GM12878 (cell line): ENCODE measurements around the gene SLC4A1. TPM values are rescaled to one million over a fixed set of nuclear protein-coding genes. Genes with fewer than 3 reads are reported as not detected.

Experiments used
- ATAC-seq: fragments of 200-7000 bp; cut with Tn5 transposase; 3 replicates; pipeline ENCODE4 v1.9.1; 2020; ENCODE audit warnings: mild to moderate bottlenecking, moderate library complexity
- BruUV-seq: library from RNA; stranded (reverse); fragments of 400-500 nt; replicated peaks from 2 replicates; lab custom pipeline; 2021; lab: Mats Ljungman, UMichigan
- CTCF ChIA-PET: fragments of 300-600 bp; sonication (Branson Sonifier 250); formaldehyde crosslinking; extraction: SDS; loops from one replicate; lab custom pipeline; 2021; ENCODE audit warnings: inconsistent platforms; lab: Yijun Ruan, JAX
- POLR2A ChIA-PET: fragments of 350-600 bp; formaldehyde crosslinking; extraction: SDS; loops from one replicate; lab custom pipeline; 2021; ENCODE audit warnings: inconsistent platforms; lab: Charles Lee
- RAD21 ChIA-PET: fragments of 300-600 bp; sonication (Branson Sonifier 250); formaldehyde crosslinking; loops from one replicate; lab custom pipeline; 2023; ENCODE audit warnings: antibody characterized with exemption; ENCODE audit not compliant: unreplicated experiment; lab: Charles Lee
- SMC1A ChIA-PET: fragments of 300-600 bp; sonication (Branson Sonifier 250); formaldehyde crosslinking; loops from one replicate; lab custom pipeline; 2023; ENCODE audit not compliant: unreplicated experiment, uncharacterized antibody; lab: Charles Lee
- DNase-seq: peaks from one replicate; pipeline ENCODE4 v3.0.0-alpha.2; 2011; ENCODE audit warnings: low read depth, low spot score
- FAIRE-seq: peaks from 3 replicates; lab custom pipeline; 2011; peaks lifted over from hg19 to GRCh38; lab: Jason Lieb, UNC
- H2AFZ ChIP-seq: 2 replicates; pipeline ENCODE4 v1.6.0; 2011; ENCODE audit warnings: low read depth, low read length, control low read depth; ENCODE audit not compliant: control insufficient read depth
- H3K27ac ChIP-seq: 2 replicates; pipeline ENCODE4 v1.5.1; 2011; ENCODE audit warnings: control low read depth; ENCODE audit not compliant: control insufficient read depth, insufficient read depth
- H3K27me3 ChIP-seq, 2 experiments: replicated peaks in 1 of 2; 2 replicates each; pipeline versions ENCODE4 v1.6.0 to v1.6.1; 2011; ENCODE audit warnings: low read length in 1 of 2; ENCODE audit not compliant: control insufficient read depth in 2 of 2, insufficient read depth in 2 of 2
- H3K36me3 ChIP-seq, 2 experiments: 2 replicates each; pipeline ENCODE4 v1.5.1; 2011; ENCODE audit warnings: low read length in 1 of 2; ENCODE audit not compliant: control insufficient read depth in 2 of 2, insufficient read depth in 2 of 2
- H3K4me1 ChIP-seq: 2 replicates; pipeline ENCODE4 v1.6.1; 2011; ENCODE audit warnings: mild to moderate bottlenecking, low read length, moderate library complexity, mixed read lengths; ENCODE audit not compliant: control insufficient read depth, insufficient read depth
- H3K4me2 ChIP-seq: 2 replicates; pipeline ENCODE4 v1.6.0; 2011; ENCODE audit warnings: control low read depth; ENCODE audit not compliant: control insufficient read depth, insufficient read depth
- H3K4me3 ChIP-seq: fragments of 200-600 bp; sonication (generic); 2 replicates; pipeline ENCODE4 v1.5.1; 2016
- H3K79me2 ChIP-seq: 2 replicates; pipeline ENCODE4 v1.6.0; 2011; ENCODE audit warnings: low read length; ENCODE audit not compliant: control insufficient read depth, insufficient read depth
- H3K9ac ChIP-seq: 2 replicates; pipeline ENCODE4 v1.8.0; 2011; ENCODE audit warnings: low read length, control low read depth, mixed read lengths; ENCODE audit not compliant: control insufficient read depth, insufficient read depth
- H3K9me3 ChIP-seq: replicated peaks from 3 replicates; pipeline ENCODE4 v1.5.1; 2011; ENCODE audit warnings: mild to moderate bottlenecking, low read length; ENCODE audit not compliant: control insufficient read depth, insufficient read depth
- H4K20me1 ChIP-seq: 2 replicates; pipeline ENCODE4 v1.6.0; 2011; ENCODE audit not compliant: control insufficient read depth, insufficient read depth
- BACH1 ChIP-seq: fragments of 450-650 bp; IDR thresholded peaks from 2 replicates; pipeline ENCODE4 v1.6.1; 2017; ENCODE audit warnings: mild to moderate bottlenecking, borderline replicate concordance
- BCL11A ChIP-seq: IDR thresholded peaks from 2 replicates; pipeline ENCODE4 v1.6.1; 2011; ENCODE audit warnings: low read depth, low read length
- EP300 ChIP-seq, 2 experiments: fragments of 150-350 bp in 1 of 2; IDR thresholded peaks; 2 replicates each; pipeline ENCODE4 v1.6.1; 2011 to 2012; ENCODE audit warnings: low read depth in 2 of 2, low read length in 2 of 2, borderline replicate concordance in 1 of 2, improper control_type of control experiment in 1 of 2, inconsistent platforms in 1 of 2; ENCODE audit not compliant: control insufficient read depth in 1 of 2
- IKZF2 ChIP-seq, 2 experiments: fragments of 450-650 bp; IDR thresholded peaks; 2 replicates each; pipeline ENCODE4 v1.6.1; 2017; ENCODE audit warnings: mild to moderate bottlenecking in 2 of 2, moderate library complexity in 2 of 2
- MTA2 ChIP-seq: fragments of 450-650 bp; IDR thresholded peaks from 2 replicates; pipeline ENCODE4 v1.6.1; 2016; ENCODE audit warnings: low read depth, mild to moderate bottlenecking, moderate library complexity
- NRF1 ChIP-seq: conservative IDR thresholded peaks from 2 replicates; pipeline ENCODE4 v1.6.1; 2011; ENCODE audit warnings: mild to moderate bottlenecking, low read depth, low read length, improper control_type of control experiment
- SUZ12 ChIP-seq: fragments of 200-600 bp; sonication (generic); IDR thresholded peaks from one replicate; pipeline ENCODE4 v1.6.1; 2018; ENCODE audit warnings: antibody characterized with exemption, mild to moderate bottlenecking; ENCODE audit not compliant: unreplicated experiment
- TCF12 ChIP-seq: IDR thresholded peaks from 2 replicates; pipeline ENCODE4 v1.6.1; 2011; ENCODE audit warnings: low read depth, mild to moderate bottlenecking, low read length
- TCF7 ChIP-seq: IDR thresholded peaks from 2 replicates; pipeline ENCODE4 v1.6.1; 2014; ENCODE audit warnings: antibody characterized with exemption, borderline replicate concordance
- WGBS: methylation state at CpG from one replicate; pipeline ENCODE4 v1.1.6; 2016; ENCODE audit warnings: low lambda C conversion rate; ENCODE audit not compliant: insufficient replicate concordance, insufficient coverage; ENCODE audit errors: missing lambda C conversion rate; 5-methylcytosine and 5-hydroxymethylcytosine counted together
- in situ Hi-C: fragments of 300-500 bp; cut with MboI; formaldehyde crosslinking; loops from 9 replicates; pipeline ENCODE4 v1.14.3; 2018; ENCODE audit warnings: mixed read lengths
- intact Hi-C: fragments of 100-400 bp; cut with micrococcal nuclease; formaldehyde crosslinking; loops from one replicate; pipeline ENCODE4 v1.14.2; 2022; ENCODE audit not compliant: unreplicated experiment
- polyA plus RNA-seq, 11 experiments: library from polyadenylated mRNA; depleted of rRNA in 4 of 11; unstranded in 6 of 11; stranded (reverse) in 5 of 11; fragments of >200 nt; fragmentation: Nextera tagmentation in 4 of 11; fragmentation: Illumina TruSeq in 1 of 11; extraction: Ambion mirVana in 4 of 11; extraction: Trizol in 1 of 11; gene quantifications; 1 replicate in 1 of 11; 2 replicates in 10 of 11; pipeline versions ENCODE4 v1.2.1 to v1.2.3, GENCODE V29; 2011 to 2016; ENCODE audit warnings: inconsistent platforms in 2 of 11, missing spikeins in 2 of 11, low read depth in 1 of 11
- total RNA-seq, 4 experiments: library from RNA; depleted of rRNA in 3 of 4; stranded (reverse); fragments of >200 nt in 3 of 4; fragmentation: Illumina TruSeq in 1 of 4; extraction: Trizol in 1 of 4; gene quantifications; 2 replicates each; pipeline versions ENCODE4 v1.2.1 to v1.2.3, GENCODE V29; 2013 to 2021
- TF ChIP-seq, protein P1 (sequence below): fragments of 450-650 bp; IDR thresholded peaks from 2 replicates; pipeline ENCODE4 v1.6.1; 2018; ENCODE audit warnings: borderline replicate concordance, mild to moderate bottlenecking; ENCODE audit not compliant: partially characterized antibody
- TF ChIP-seq, protein P2 (sequence below): IDR thresholded peaks from 2 replicates; pipeline ENCODE4 v1.6.1; 2011; ENCODE audit warnings: mild to moderate bottlenecking, low read depth, low read length, moderate library complexity; ENCODE audit not compliant: insufficient replicate concordance
- TF ChIP-seq, protein P3 (sequence below): IDR thresholded peaks from 2 replicates; pipeline ENCODE4 v1.6.1; 2012; ENCODE audit warnings: low read length, inconsistent platforms
- TF ChIP-seq, protein P4 (sequence below): fragments of 450-650 bp; IDR thresholded peaks from 2 replicates; pipeline ENCODE4 v1.6.1; 2017; ENCODE audit warnings: mild to moderate bottlenecking, moderate library complexity

The SLC4A1 gene
- total and polyA plus RNA-seq, 10 of the 15 experiments (the other 5 are each of a cell fraction or from before 2014, with no cell fraction given): 0.03 TPM; not detected in 9

DNA sequence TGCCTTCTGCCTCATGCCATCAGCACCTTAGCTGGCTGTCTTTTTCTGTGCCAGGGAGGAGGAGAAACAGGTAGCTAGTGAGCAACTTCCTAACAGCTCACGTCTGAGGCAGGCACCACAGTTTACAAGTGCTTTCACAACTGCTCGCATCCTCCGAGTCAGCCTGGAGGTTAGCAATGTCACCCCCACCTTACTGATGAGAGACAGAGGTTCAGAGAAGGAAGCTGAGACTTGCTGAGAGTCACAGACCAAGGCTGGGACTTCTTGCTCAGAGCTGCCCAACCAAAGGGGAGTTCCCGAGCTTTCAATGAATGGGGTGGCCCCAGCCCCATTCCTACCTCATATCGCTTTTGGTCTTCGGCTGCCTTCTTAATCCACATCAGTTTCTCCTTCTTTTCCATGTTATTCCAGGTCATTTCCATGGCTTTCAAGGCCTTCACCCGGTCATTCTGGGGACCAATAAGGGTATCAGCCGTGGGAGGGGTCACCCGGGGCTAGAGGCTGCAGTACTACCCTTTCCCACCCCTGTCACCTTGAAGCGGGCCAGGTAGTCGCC, 58.1 kb downstream of the SLC4A1 start (continued):
- TF ChIP-seq, protein P1, sequence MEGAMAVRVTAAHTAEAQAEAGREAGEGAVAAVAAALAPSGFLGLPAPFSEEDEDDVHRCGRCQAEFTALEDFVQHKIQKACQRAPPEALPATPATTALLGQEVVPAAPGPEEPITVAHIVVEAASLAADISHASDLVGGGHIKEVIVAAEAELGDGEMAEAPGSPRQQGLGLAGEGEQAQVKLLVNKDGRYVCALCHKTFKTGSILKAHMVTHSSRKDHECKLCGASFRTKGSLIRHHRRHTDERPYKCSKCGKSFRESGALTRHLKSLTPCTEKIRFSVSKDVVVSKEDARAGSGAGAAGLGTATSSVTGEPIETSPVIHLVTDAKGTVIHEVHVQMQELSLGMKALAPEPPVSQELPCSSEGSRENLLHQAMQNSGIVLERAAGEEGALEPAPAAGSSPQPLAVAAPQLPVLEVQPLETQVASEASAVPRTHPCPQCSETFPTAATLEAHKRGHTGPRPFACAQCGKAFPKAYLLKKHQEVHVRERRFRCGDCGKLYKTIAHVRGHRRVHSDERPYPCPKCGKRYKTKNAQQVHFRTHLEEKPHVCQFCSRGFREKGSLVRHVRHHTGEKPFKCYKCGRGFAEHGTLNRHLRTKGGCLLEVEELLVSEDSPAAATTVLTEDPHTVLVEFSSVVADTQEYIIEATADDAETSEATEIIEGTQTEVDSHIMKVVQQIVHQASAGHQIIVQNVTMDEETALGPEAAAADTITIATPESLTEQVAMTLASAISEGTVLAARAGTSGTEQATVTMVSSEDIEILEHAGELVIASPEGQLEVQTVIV: no peak
- TF ChIP-seq TCF7: no peak

DNA sequence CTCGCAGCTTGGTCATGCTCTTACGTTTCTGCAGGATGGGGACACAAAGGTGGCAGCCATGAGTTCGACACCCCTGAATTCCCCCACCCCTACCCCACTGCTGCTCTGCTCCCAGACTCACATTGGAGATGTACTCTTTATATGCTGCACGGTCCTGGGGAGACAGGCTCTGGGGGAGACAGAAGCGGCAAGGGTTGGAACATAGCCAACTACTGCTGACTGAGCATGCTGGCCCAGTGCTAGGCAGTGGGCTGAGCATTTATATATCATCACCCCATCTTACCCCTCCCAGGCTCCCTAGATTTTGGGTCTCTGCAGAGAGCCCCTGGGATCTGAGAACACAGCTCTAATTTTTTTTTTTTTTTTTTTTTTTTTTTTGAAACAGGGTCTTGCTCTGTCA, 60.2 kb downstream of the SLC4A1 start:
- POLR2A ChIA-PET: no interaction called here
- no peak overlapping the region for H3K9ac ChIP-seq
- CTCF ChIA-PET: interaction anchor here (4.9 to 7.0 kb wide), 2 partner anchors 123 to 140 kb away, joined by 77 to 135 read pairs; partner anchors contain the start of gene GRN
- intact Hi-C loops (no loop called here), in situ Hi-C loops (loop anchor here (25.0 kb wide), 1 partner anchor 305 kb away; the partner anchor contains the start of gene GPATCH8)
- ATAC-seq (no peak), FAIRE-seq (no peak), DNase-seq (no peak)
- 96% methylated on average over 5 of the region's 5 CpGs for WGBS
- H3K79me2 ChIP-seq: peaks cover 3% of the 10 kb centered on the region
- no peaks in the 10 kb centered on the region for H3K9me3 ChIP-seq
- peaks cover 22% of the 10 kb centered on the region for H3K4me1 ChIP-seq
- SMC1A ChIA-PET: no interaction called here
- H3K36me3 ChIP-seq: peaks cover 25 to 33% of the 10 kb centered on the region in 2 experiments; a peak in 3 of 4 replicates
- H3K27me3 ChIP-seq: no peaks in the 10 kb centered on the region
- no peak overlapping the region for H3K27ac ChIP-seq
- no peak overlapping the region for H2AFZ ChIP-seq
- BruUV-seq: no TSS peak
- H3K4me3 ChIP-seq: no peak overlapping the region
- peaks cover 2% of the 10 kb centered on the region; the same call in 1 of the 2 replicates for H4K20me1 ChIP-seq
- no peak overlapping the region for H3K4me2 ChIP-seq
- RAD21 ChIA-PET: interaction anchor here (0.6 to 3.7 kb wide), 2 partner anchors 109 to 137 kb away, joined by 3 to 31 read pairs; partner anchors contain the start of gene GRN
- no peak for TF ChIP-seq EP300 (IDR thresholded peaks at IDR 0.05; ENCODE audit: borderline replicate concordance in 1 of 2, control insufficient read depth in 1 of 2, low read depth in 2 of 2, low read length in 2 of 2)
- TF ChIP-seq NRF1: no peak
- no peak for TF ChIP-seq SUZ12
- no peak for TF ChIP-seq BACH1
- no peak for TF ChIP-seq IKZF2 (IDR thresholded peaks at IDR 0.05)
- TF ChIP-seq, protein P2, sequence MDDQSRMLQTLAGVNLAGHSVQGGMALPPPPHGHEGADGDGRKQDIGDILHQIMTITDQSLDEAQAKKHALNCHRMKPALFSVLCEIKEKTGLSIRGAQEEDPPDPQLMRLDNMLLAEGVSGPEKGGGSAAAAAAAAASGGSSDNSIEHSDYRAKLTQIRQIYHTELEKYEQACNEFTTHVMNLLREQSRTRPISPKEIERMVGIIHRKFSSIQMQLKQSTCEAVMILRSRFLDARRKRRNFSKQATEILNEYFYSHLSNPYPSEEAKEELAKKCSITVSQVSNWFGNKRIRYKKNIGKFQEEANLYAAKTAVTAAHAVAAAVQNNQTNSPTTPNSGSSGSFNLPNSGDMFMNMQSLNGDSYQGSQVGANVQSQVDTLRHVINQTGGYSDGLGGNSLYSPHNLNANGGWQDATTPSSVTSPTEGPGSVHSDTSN: no peak
- no peak for TF ChIP-seq TCF12
- no peak for TF ChIP-seq MTA2
- TF ChIP-seq, protein P3, sequence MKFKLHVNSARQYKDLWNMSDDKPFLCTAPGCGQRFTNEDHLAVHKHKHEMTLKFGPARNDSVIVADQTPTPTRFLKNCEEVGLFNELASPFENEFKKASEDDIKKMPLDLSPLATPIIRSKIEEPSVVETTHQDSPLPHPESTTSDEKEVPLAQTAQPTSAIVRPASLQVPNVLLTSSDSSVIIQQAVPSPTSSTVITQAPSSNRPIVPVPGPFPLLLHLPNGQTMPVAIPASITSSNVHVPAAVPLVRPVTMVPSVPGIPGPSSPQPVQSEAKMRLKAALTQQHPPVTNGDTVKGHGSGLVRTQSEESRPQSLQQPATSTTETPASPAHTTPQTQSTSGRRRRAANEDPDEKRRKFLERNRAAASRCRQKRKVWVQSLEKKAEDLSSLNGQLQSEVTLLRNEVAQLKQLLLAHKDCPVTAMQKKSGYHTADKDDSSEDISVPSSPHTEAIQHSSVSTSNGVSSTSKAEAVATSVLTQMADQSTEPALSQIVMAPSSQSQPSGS: no peak
- TF ChIP-seq, protein P4, sequence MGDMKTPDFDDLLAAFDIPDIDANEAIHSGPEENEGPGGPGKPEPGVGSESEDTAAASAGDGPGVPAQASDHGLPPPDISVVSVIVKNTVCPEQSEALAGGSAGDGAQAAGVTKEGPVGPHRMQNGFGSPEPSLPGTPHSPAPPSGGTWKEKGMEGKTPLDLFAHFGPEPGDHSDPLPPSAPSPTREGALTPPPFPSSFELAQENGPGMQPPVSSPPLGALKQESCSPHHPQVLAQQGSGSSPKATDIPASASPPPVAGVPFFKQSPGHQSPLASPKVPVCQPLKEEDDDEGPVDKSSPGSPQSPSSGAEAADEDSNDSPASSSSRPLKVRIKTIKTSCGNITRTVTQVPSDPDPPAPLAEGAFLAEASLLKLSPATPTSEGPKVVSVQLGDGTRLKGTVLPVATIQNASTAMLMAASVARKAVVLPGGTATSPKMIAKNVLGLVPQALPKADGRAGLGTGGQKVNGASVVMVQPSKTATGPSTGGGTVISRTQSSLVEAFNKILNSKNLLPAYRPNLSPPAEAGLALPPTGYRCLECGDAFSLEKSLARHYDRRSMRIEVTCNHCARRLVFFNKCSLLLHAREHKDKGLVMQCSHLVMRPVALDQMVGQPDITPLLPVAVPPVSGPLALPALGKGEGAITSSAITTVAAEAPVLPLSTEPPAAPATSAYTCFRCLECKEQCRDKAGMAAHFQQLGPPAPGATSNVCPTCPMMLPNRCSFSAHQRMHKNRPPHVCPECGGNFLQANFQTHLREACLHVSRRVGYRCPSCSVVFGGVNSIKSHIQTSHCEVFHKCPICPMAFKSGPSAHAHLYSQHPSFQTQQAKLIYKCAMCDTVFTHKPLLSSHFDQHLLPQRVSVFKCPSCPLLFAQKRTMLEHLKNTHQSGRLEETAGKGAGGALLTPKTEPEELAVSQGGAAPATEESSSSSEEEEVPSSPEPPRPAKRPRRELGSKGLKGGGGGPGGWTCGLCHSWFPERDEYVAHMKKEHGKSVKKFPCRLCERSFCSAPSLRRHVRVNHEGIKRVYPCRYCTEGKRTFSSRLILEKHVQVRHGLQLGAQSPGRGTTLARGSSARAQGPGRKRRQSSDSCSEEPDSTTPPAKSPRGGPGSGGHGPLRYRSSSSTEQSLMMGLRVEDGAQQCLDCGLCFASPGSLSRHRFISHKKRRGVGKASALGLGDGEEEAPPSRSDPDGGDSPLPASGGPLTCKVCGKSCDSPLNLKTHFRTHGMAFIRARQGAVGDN: no peak
- TF ChIP-seq BCL11A: no peak
